Pons (tissue), 1 donor: ENCODE data around the gene PHF21B.
A peak's percentile ranks its signal among the peaks of the same experiment; 100 is the strongest.

Experiments used
- DNase-seq: peaks from one replicate; pipeline ENCODE4 v3.0.0-alpha.2; 2016; ENCODE audit warnings: low spot score

The PHF21B gene

DNA sequence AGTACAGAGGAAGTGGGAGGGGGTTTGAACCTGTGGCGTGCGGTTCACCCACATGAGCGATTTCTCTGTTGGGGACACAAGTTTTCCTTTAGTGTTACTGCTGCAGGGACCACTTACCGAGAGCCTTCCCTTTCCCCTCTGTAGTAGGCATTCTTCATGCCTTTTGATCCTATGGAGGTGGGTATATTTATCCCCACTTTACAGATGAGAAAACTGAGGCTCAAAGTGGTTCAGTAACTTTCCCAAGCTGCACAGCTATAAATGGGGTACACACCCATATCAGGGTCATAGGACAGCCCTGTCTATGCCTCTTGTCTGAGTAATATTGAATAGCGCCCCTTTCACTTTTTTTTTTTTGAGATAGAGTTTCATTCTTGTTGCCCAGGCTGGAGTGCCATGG, 3.3 kb upstream of the PHF21B start:
- DNase-seq, result no peak

- DNase-seq, result no peak
These were observed 711 bp upstream of the PHF21B start for GRCh38 chr22:45010532-45010900.

DNA sequence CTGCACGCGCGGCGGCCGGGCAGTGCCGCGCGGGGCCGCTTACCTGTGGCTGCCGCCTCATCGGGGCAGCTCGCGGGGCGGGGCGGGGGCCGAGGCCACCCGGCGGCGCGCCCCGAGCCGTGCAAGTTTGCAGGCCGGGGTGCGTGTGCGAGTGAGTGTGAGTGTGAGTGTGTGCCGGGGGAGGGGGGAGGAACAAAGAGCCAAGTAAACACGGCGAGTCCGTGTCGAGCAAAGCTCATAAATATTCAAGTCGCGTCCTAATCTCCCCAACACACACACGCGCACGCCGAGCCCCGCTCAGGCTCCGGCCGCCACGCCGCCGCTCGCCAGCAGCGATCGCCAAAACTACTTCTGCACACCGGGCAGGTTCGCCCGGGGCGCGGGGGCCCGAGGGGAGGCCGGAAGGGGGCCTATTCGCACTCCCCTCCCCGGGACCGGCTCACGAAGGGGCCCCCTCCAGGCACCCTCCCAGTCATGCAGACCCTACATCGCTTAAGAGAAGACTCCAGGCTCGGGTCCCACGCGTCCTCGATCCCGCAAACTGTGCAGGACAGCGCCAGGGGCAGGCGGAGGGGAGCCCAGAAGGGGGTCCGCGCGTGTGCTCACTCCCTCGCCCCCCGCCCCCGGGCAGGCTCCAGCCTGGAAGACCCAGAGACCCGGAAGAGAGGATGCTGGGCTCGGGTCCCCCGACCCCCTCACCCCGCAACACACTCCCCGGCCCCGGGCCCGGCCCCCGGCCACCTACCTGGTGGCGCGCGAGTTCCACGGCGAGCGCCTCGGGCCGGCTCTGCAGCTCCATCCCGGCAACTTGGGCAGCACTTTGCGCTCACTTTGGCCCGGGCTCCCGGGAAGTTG, 827 bp downstream of the PHF21B start:
- no peak for DNase-seq

DNA sequence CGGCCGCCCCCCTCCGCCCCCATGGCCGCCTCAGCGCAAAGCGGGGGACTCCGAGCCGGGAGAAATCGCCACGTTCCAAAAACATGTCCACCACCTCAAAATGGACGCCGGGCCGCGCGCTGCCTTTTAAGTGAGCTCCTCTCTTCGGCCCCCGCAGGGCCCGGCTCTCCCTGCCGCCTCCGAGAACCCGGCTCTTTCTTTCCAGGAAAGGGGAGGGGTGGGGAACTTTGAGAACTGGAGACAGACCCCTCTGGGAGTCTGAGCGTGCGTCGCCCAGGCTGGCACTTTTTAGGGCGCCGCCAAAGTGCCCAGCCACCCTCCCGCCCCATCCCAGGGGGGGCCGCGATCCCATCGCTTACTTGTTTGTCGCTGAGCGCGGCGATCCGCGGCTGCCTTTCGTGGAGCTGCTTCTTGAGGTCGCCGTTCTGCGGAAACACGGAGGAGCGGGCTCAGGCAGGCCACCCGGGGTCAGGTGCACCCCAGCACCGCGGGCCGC, 1.6 kb downstream of the PHF21B start:
- no peak for DNase-seq

- DNase-seq, result no peak
These were observed 2.2 kb downstream of the PHF21B start for GRCh38 chr22:45007391-45008185.

DNA sequence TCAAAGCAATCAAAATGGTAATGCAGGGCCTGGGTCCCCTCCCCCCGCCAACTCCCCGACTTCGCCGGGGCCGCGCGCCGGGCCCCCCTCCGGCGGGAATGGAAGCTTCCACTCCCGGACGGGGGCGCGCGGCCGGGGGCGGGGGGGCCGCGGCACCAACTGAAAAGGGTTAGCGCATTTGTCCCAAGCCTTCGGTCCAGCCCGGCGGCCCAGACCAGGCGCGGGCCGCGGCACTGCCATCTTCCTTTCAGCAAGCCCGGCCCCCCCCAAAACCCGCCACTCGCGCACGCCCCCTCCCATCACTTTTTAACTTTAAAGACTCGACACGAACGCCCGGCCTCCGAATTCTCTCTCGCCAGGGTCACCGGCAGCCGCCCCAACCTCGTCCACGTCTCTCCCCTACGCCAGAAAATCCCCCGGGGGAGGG, 2.8 kb downstream of the PHF21B start:
- peak; percentile 33 for DNase-seq

DNA sequence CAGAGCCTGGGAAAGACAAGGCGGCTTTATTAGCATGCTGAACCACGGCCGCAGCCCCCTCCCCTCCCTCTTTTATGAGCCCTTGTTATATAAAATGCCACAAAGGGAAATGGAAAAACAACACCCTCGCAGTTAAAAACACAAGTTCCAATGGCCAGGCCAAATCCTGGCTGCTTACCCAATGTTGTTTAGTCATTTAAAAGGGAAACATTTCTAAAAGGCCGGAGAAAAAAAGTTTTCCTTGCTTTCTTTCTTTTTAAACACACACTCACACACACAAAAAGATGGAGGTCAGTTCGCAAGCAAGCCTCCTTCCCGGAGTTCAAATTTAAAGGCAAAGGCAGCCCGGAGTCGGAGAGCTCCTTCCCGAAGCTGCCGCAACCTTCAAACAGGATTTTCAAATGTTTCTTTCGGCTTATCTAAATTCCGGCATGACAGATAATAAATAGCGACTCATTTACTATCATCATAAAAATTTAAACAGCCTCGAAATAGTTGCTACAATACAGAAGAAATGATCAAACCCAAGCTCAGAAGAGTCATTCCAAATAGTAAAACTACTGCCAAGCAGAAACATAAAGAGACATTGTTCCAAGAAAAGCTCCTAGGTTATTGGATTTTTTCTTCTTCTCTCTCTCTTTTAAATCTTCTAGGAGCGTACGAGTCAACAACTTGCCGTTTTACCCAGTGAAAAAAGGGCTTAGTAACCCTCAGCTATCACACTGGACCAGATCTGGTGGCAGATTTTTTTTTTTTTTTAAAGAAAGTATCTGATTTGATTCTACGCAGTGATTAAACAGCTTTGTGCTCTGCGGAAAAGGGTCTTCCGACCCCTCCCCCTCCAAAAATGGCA, 3.5 kb downstream of the PHF21B start:
- peak; percentile 45 for DNase-seq

- DNase-seq, result no peak
These were observed 8.2 kb downstream of the PHF21B start for GRCh38 chr22:45001653-45002052.

DNA sequence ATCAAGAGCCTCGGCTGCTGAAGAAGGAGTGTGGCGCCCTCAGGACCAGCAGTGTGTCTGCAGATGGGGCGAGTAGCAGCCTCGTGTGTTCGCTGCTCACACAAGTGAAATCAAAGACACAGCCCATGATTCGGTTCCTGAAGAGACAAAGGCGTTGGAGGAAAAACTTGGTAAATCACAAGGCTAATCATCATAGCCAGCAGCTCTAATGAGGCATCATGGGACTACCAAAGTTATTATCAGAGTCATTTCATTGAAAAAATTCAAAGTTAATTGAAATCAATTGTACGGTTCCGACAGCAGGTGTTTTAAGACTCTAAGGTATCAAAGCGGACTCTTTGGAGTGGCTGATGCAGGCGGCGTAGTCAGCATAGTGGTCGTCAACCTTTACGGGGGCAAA, 9.5 kb downstream of the PHF21B start:
- no peak for DNase-seq

DNA sequence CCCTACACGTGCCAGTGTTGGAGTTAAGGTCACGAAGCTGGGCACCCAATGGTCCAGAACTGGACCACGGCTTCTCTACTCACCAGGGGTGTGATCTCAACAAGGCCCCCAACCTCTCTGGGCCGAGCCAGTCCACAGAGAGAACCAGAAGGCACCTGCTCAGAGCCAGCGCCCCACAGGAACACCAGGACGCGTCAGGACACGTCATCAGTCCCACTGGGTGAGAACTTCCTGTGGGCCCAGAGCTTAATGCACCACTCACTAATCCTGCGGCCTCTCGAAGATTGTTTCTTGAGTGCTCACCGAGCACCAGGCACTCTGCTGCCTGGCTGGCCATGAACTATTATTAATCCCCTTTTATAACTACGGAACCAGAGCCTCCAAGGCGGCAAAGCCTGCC, 10.1 kb downstream of the PHF21B start:
- DNase-seq, result no peak

- DNase-seq, result no peak
These were observed 10.6 kb downstream of the PHF21B start for GRCh38 chr22:44999231-44999630.

- DNase-seq, result no peak
These were observed 11.5 kb downstream of the PHF21B start for GRCh38 chr22:44998296-44998695.

DNA sequence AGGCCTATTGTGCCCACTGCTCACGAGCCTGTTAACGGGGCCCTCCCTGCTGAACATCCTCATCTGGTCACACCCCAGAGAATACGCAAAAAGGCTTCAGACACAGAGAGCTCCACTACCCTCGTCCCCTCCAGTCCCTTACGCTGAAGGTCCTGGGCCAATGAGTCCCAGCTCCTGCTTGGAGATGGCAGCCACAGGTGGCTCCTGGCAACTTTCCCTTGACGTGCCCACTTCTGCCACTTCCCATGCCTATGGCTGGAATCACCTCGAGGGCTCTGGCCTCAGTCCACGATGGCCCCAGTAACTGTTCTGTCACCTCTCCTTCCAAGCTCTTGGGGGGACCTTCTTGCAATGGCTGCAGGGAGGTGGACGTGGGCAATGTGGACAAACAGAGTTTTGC, 12.7 kb downstream of the PHF21B start:
- DNase-seq, result no peak

GRCh38 chr22:44996648-44997047, 13.2 kb downstream of the PHF21B start:
- no peak for DNase-seq

DNA sequence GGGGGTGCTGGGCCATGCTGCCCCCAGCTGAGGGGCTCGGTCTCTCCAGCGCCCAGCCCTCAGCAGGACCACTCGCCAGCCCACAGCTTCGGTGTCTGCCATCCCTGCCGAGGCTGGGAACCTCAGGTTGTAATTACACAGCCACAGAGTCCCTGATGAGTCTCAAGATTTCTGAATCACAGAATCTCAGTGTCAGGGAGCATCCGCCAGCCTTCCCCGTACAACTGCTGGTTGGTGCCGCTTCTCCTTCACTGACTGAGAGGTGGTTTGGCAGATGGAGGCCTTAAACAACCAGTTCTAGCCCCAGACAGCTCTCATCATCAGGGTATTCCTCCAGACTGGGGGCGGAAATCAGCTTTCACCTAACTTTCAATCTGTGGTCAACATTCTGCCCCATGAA, 13.7 kb downstream of the PHF21B start:
- no peak for DNase-seq

DNA sequence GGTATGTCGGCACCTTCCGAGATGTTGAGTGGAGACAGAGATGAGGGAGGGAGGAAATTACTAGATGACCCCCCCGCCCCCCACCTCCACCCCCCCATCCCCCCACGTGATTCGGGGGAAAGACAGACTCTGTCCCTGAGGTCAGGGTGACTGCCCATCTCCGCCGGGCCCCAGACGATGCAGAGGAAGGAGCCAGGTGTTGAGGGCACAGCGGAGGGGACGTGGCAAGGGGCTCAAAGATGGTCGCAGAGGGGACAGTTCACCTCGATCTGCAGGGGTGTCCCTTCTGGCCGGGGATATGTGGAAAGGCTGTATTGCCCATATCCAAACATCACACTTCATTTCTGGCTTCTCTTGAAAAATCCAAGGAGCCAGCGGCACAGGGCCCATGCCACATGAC, 14.1 kb downstream of the PHF21B start:
- no peak for DNase-seq

DNA sequence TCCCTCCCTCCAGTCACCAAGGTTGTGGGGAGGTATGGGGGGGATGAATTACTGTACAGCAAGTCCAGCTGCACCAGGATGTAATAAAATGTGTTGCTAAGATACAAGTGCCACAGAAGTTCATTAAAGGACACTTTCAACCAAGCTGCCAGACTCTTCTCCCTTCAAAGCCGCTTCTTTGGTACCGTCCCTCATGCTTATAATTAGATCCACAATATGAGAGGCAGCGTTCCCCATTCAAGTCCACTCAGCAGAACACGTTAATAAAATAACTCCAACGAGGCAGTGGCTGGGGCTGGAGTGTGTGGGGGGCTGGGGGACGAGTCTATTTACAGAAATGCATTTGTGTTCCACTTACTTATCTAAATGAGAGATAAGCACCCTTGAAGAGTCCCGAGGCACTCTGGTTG, 14.7 kb downstream of the PHF21B start:
- DNase-seq, result no peak

GRCh38 chr22:44994399-44995104, 15.3 kb downstream of the PHF21B start:
- DNase-seq, result no peak

- DNase-seq, result no peak
These were observed 17.6 kb downstream of the PHF21B start for GRCh38 chr22:44992166-44992565.

- DNase-seq, result no peak
These were observed 18.6 kb downstream of the PHF21B start for GRCh38 chr22:44991218-44991617.

- DNase-seq, result no peak
These were observed 19.0 kb downstream of the PHF21B start for GRCh38 chr22:44990810-44991209.

DNA sequence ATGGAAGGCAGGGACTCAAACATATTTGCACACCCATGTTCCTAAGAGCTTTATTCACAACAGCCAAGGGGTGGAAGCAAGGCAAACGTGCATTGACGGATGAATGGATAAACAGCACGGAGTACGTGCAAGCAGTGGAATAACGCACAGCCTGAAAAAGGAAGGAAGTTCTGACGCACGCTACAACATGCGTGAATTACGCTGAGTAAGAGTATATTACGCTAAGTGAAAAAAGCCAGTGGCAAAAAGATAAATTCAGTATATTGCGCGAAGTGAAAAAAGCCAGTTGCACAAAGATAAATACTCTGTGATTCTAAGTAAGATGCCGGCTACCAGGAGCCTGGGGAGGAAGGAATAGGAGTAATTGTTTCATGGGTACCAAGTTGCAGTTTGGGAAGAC, 19.5 kb downstream of the PHF21B start:
- DNase-seq, result no peak
